ENCODE data around the gene CLCN4.

CLCN4 gene

DNA sequence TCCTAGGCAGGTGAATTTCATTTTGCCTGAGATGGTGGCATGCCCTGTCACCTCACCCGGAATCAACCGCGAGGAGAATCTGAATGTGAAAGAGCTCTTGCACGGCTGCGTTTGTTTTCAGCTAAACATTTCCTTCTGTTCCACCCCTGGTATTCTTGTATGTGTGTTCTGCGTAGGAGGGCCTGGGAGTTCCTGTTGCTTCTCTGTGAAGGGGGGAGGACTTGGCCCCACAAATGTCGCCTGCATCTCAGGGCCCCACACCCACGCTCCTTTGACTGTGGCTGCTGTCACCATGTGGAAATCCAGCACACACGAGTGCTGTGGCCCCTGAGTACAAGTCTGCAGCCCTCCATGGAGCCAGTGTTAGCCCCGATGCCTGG is 45.8 kb upstream of the CLCN4 start:
- TF ChIP-seq, protein P1, sequence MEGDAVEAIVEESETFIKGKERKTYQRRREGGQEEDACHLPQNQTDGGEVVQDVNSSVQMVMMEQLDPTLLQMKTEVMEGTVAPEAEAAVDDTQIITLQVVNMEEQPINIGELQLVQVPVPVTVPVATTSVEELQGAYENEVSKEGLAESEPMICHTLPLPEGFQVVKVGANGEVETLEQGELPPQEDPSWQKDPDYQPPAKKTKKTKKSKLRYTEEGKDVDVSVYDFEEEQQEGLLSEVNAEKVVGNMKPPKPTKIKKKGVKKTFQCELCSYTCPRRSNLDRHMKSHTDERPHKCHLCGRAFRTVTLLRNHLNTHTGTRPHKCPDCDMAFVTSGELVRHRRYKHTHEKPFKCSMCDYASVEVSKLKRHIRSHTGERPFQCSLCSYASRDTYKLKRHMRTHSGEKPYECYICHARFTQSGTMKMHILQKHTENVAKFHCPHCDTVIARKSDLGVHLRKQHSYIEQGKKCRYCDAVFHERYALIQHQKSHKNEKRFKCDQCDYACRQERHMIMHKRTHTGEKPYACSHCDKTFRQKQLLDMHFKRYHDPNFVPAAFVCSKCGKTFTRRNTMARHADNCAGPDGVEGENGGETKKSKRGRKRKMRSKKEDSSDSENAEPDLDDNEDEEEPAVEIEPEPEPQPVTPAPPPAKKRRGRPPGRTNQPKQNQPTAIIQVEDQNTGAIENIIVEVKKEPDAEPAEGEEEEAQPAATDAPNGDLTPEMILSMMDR (IDR thresholded peaks at IDR 0.05): no peak
- Histone ChIP-seq H3K36me3 (peaks cover 21% of the 10 kb centered on the region), H3K4me1 (ENCODE audit: control insufficient read depth in 1 of 2, insufficient read depth in 1 of 2, low read depth in 1 of 2, low read length in 1 of 2) (peaks cover 0 to 5% of the 10 kb centered on the region in 2 experiments), H3K4me3 (ENCODE audit: low read depth in 1 of 2, low read length in 1 of 2) (no peak overlapping the region), H3K9me3 (no peaks in the 10 kb centered on the region), H3K27me3 (no peaks in the 10 kb centered on the region), H3K27ac (peak overlapping the region; percentile 7)

DNA sequence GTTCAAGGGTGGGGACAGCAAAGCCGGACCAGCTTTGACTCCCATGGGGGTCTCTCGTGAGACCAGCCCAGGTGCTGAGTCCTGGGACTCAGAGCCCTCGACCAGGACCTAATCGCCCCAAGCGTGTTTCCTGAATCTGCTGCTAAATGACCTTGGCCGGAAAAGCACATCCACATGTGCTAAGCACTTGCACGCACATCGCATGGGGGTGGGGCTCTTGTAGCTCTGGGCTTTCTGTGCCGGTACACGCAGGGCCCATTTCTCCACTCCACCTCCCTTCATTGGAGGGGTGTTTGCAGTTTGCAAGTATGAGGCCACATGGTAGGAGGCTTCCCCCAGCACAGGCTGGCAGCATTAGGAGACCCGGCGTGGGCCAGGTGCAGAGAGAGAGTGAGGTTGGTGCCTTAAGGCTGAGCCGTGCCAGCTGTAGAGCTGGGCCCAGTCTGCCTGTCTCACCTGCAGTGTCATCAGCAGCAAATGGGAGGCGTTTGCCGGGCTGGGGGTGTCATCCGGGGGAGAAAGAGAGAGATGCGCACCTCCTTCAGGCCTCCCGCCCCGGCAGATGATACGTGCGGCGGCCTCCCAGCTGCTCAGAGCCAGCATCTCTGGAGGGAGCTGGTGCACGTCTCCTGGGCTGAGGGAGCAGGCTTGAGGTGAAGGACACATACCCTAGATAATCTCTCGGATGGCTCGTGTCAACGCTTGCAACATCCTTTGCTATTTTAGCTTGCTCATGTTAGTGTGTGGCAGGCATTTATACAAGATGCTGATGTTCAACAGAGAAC is 45.2 kb upstream of the CLCN4 start:
- TF ChIP-seq, protein P1 (IDR thresholded peaks at IDR 0.05): no peak
- H3K27ac ChIP-seq: no peak overlapping the region
- no peaks in the 10 kb centered on the region for H3K9me3 ChIP-seq
- no peak overlapping the region for H3K4me3 ChIP-seq (ENCODE audit: low read depth in 1 of 2, low read length in 1 of 2)
- H3K27me3 ChIP-seq: no peaks in the 10 kb centered on the region
- peaks cover 0 to 5% of the 10 kb centered on the region in 2 experiments for H3K4me1 ChIP-seq (ENCODE audit: control insufficient read depth in 1 of 2, insufficient read depth in 1 of 2, low read depth in 1 of 2, low read length in 1 of 2)
- peaks cover 24% of the 10 kb centered on the region for H3K36me3 ChIP-seq

DNA sequence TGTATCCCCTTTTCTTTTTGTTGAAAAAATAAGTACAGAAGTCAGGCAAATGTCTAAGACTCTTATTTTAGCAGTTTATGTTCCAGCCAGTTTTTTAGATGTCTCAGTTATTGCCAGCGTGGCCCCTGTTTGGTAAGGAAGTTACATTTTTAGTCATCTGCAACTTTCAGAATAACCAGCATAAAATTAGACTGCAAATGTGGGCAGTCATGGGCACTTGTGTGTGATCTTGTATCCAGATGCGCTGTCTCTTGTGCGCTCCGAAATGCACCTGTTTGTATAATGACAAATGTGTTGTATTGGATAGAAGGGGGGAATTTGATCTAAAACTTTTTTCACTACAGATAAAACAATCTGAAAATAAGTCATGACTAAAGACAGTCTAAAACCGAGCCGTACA is 44.3 kb upstream of the CLCN4 start:
- H3K27me3 ChIP-seq: no peaks in the 10 kb centered on the region
- H3K27ac ChIP-seq: no peak overlapping the region
- no peak overlapping the region for H3K4me3 ChIP-seq (ENCODE audit: low read depth in 1 of 2, low read length in 1 of 2)
- H3K36me3 ChIP-seq: peaks cover 34% of the 10 kb centered on the region
- TF ChIP-seq, protein P1 (IDR thresholded peaks at IDR 0.05): no peak
- peaks cover 0 to 5% of the 10 kb centered on the region in 2 experiments for H3K4me1 ChIP-seq (ENCODE audit: control insufficient read depth in 1 of 2, insufficient read depth in 1 of 2, low read depth in 1 of 2, low read length in 1 of 2)
- no peaks in the 10 kb centered on the region for H3K9me3 ChIP-seq

DNA sequence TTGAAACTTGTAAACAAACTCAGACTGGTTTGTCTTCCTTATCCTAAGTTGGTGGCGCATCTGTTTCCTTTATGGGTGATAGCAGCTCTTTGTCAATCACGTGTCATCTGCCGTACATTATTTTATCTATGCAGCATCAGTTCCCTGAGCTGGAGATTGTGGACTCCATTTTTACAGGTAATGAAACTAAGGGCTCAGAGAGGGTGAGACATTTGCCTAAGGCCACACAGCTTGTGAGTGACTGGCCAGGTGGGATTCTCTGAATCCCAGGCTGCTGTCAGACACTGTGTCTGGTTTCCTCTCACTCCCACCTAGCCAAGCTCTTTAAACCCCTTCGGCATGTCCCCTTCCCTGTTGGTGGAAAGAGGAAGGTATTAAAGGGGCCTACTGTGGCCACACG is 41.7 kb upstream of the CLCN4 start:
- H3K9me3 ChIP-seq: no peaks in the 10 kb centered on the region
- peaks cover 45% of the 10 kb centered on the region for H3K36me3 ChIP-seq
- no peaks in the 10 kb centered on the region for H3K27me3 ChIP-seq
- TF ChIP-seq, protein P1 (IDR thresholded peaks at IDR 0.05): no peak
- peaks cover 14 to 16% of the 10 kb centered on the region in 2 experiments for H3K4me1 ChIP-seq (ENCODE audit: control insufficient read depth in 1 of 2, insufficient read depth in 1 of 2, low read depth in 1 of 2, low read length in 1 of 2)
- H3K4me3 ChIP-seq (ENCODE audit: low read depth in 1 of 2, low read length in 1 of 2): no peak overlapping the region
- H3K27ac ChIP-seq: no peak overlapping the region

DNA sequence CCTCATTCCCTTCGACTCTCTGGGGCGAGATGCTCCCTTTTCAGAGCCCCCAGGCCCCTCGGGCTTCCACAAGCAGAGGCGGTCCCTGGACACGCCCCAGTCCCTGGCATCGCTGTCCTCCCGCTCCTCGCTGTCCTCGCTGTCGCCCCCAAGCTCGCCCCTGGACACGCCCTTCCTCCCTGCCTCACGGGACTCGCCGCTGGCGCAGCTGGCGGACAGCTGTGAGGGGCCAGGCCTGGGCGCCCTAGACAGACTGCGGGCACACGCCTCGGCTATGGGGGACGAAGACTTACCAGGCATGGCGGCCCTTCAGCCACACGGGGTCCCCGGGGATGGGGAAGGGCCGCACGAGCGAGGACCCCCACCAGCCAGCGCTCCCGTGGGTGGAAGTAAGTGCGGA is 39.5 kb upstream of the CLCN4 start:
- TF ChIP-seq, protein P1 (IDR thresholded peaks at IDR 0.05): no peak
- peaks cover 34 to 35% of the 10 kb centered on the region in 2 experiments for H3K4me1 ChIP-seq (ENCODE audit: control insufficient read depth in 1 of 2, insufficient read depth in 1 of 2, low read depth in 1 of 2, low read length in 1 of 2)
- no peaks in the 10 kb centered on the region for H3K9me3 ChIP-seq
- H3K27me3 ChIP-seq: no peaks in the 10 kb centered on the region
- H3K27ac ChIP-seq: no peak overlapping the region
- H3K36me3 ChIP-seq: peaks cover 29% of the 10 kb centered on the region
- H3K4me3 ChIP-seq (ENCODE audit: low read depth in 1 of 2, low read length in 1 of 2): no peak overlapping the region
